GM21381 (cell line): ENCODE results near the gene EEF1B2.
"Not testable (repeated sequence)": the region's sequence is repeated elsewhere in the genome, so short reads cannot be mapped to it uniquely, and the experiment has no call there.

ENCODE experiments used
- ATAC-seq: cut with Tn5 transposase; IDR thresholded peaks from one replicate; pipeline ENCODE4 v1.9.1; 2021; ENCODE audit warnings: mild to moderate bottlenecking, moderate library complexity; ENCODE audit not compliant: unreplicated experiment

Gene EEF1B2

DNA sequence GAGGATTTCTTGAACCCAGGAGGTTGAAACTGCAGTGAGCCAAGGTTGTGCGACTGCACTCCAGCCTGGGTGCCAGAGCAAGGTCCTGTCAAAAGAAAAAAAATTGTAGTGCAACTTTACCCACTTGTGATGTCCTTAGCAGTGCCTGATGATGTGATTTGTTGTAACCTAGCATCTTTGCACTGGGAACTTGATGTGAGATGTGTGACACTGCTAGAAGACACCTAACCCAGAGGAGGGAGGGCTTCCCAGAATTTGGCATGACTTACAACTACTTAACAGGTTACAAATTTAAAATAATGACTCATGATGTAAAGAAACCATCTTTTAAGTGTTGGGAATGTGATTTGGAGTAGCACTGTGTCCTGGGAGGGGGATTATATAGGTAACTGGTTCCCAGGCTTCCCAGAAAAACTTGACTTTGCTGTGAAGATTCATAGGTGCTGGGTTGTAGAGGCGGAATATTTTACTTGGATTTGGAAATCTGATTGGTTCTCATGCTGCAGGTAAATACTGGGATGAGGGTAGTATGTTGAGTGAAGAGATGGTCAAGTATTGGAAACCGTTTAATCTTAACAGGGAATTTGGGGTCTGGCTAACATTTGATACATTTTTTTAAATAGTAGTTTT, 3.7 kb downstream of the EEF1B2 start:
- ATAC-seq, result no peak

DNA sequence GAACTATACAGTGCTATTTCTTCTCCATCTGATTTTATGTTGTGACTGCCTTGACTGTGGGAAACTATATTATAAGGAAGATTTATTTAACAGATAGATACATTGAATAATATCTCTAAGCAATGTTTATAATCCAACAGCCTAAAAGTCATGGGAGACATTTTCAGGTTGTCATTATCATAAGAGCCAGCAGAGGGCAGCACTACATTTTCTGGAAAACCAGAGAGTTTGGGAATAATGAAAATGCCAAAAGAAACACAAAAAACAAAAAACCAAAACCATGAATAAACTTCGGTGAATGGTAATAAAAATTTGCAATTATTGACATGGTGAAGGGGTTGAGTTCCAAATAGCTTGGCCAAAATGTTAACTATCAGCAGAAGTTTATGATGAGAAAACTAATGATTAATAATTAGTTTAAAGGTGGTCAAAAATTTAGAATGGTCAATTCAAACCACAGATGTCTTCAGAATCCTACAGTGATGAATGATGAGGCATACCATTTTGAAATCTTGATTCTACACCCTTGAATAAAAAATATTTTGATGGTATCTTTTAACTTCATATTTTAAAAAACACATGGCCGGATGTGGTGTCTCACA, 4.7 kb downstream of the EEF1B2 start:
- ATAC-seq, result no peak

DNA sequence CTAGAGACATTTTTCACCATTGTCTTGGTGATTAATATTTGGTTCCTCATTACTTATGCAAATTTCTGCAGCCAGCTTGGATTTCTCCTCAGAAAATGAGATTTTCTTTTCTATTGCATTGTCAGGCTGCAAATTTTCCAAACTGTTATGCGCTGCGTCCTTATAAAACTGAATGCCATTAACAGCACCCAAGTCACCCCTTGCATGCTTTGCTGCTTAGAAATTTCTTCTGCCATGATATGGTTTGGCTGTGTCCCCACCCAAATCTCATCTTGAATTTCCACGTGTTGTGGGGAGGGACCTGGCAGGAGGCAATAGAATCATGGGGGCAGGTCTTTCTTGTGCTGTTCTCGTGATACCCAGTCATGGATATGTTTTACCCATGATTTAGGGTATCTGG, 8.5 kb downstream of the EEF1B2 start:
- not testable (repeated sequence) for ATAC-seq

DNA sequence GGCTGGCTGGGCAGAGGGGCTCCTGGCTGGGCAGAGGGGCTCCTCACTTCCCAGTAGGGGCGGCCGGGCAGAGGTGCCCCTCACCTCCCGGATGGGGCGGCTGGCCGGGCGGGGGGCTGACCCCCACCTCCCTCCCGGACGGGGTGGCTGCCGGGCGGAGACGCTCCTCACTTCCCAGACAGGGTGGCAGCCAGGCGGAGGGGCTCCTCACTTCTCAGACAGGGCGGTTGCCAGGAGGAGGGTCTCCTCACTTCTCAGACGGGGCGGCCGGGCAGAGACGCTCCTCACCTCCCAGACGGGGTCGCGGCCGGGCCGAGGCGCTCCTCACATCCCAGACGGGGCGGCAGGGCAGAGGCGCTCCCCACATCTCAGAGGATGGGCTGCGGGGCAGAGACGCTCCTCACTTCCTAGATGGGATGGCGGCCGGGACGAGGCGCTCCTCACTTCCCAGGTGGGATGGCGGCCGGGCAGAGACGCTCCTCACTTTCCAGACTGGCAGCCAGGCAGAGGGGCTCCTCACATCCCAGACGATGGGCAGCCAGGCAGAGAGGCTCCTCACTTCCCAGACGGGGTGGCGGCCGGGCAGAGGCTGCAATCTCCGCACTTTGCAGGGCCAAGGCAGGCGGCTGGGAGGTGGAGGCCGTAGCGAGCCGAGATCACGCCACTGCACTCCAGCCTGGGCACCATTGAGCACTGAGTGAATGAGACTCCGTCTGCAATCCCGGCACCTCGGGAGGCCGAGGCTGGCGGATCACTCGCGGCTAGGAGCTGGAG, 12.1 kb downstream of the EEF1B2 start:
- ATAC-seq, result not testable (repeated sequence)

DNA sequence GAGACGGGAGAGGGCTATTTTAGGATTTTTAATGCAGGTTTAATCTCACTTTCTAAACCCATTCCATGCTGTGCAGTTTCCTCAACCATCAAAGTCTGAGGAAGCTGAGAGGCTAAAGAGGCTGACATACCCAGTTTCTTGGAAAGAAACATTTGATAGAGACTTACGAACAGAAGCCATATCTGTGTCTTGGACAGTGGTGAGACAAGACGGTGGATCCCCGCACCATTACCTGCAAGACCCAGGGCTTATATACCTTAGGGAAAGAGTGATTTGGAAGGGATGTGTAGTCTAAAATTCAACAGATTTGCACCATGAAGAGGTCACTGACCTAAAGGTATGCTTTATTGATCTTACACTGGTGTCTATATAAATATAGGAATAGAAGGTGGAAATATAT, 13.5 kb downstream of the EEF1B2 start:
- no peak for ATAC-seq

DNA sequence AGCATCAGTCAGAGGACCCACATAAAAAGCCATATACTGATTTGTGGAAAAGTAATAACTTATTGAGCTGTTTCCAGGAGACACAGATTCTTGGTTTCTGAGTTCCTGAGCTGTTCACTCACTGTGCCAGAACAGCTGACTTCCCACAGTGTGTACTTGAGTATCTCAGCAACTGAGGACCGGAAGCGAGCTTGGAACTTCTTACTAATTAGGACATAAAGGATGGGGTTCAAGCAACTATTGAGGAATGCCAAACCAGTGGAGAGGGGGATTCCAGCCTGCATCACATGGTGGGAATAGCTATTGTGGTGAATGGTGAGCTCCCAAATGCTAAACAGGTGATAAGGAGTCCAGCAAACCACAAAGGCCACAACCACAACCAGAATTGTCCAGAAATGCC, 16.4 kb downstream of the EEF1B2 start:
- no peak for ATAC-seq

DNA sequence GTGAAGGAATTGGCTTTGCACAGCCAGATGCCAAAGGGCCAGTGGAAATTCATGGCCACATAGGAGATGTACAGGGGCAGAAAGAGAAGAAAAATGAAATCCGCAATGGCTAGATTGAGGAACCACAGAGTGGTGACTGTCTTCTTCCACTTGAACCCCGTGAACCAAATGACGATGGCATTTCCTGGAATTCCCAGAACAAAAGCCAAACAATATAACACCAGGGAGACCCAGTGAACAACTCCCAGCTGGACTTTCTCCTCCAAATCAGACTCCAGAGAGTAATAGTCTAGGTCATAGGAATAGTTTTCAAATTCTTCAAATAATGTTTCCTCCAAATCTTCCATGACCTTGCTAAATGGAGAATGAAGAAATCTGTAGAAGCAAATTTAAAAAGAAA, 17.2 kb downstream of the EEF1B2 start:
- ATAC-seq, result no peak

DNA sequence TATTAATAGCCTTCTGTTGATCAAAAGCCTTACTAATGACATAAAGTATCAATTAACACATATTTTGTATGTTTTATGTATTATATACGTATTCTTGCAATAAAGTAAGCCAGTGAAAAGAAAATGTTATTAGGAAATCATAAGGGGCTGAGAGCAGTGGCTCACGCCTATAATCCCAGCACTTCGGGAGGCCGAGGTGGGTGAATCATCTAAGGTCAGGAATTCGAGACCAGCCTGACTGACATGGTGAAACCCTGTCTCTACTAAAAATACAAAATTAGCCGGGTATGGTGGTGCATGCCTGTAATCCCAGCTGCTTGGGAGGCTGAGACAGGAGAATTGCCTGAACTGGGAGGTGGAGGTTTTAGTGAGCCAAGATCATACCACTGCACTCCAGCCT, 21.8 kb downstream of the EEF1B2 start:
- ATAC-seq, result not testable (repeated sequence)

DNA sequence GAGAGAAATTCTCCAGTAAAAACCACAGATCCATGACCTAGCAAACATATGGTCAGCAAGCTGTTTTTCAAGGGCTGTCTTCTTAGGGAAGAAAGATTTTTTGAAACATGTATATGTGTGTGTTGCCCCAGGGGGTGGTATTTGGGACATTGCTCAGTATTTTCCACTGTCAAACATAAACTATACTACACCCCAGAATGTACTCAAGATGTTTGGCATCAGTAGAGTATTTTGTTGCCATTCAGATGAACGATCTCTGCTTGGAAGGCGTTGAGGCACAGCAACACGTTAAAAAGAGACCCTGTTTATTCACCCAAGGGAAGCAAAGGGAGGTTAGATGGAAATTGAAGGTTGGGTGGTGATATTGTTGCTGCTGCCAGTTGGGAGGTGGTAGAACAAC, 30.0 kb downstream of the EEF1B2 start:
- ATAC-seq, result no peak

DNA sequence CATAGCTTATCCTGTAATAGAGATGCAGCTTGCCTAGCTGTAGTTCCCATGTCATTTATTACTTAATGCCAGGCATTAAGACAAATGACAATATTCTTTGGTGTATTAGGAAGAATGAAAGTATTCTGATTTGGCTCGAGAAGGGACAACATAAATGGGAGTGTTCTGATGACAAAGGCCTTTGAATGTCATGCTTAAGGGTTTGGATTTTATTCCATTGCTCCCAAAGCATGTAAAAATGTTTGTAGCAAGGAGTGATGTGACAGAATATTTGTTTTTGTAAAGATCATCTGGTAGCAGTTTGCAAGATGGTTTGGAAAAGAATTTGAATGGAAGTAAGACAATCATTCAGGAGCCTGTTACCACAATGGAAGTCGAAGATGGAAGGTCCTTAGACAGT, 30.4 kb downstream of the EEF1B2 start:
- ATAC-seq, result no peak

DNA sequence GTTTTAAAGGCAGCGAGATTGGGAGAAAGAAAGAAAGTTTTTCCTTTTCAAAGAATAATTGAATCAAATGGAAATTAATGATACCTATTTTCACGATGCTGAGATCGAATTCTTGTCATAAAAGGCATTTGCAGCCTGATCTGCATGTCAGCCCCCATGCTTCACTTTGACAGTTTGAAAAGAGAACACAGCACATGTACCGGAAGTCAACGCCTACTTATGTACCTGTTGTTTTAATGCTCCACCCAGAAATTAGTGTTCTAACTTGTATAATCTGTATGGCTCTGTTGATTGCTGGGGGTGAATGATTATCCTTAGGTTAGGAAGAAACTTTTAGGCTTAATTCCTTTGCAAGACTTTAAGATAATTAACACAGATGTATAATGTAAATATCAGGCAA, 31.0 kb downstream of the EEF1B2 start:
- ATAC-seq, result no peak

DNA sequence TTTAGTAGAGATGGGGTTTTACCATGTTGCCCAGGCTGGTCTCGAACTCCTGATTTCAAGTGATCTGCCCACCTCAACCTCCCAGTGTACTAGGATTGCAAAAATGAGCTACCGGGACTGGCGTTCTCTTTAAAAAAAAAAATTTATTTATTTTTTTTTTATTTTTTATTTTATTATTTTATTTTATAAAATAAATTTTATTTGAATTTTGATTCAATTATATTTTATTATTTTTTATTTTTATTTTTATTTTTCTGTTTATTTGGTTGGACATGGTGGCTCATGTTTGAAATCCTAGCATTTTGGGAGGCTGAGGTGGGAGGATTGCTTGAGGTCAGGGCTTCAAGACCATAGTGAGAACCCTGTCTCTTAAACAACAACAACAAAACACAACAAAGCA, 32.5 kb downstream of the EEF1B2 start:
- ATAC-seq, result no peak

DNA sequence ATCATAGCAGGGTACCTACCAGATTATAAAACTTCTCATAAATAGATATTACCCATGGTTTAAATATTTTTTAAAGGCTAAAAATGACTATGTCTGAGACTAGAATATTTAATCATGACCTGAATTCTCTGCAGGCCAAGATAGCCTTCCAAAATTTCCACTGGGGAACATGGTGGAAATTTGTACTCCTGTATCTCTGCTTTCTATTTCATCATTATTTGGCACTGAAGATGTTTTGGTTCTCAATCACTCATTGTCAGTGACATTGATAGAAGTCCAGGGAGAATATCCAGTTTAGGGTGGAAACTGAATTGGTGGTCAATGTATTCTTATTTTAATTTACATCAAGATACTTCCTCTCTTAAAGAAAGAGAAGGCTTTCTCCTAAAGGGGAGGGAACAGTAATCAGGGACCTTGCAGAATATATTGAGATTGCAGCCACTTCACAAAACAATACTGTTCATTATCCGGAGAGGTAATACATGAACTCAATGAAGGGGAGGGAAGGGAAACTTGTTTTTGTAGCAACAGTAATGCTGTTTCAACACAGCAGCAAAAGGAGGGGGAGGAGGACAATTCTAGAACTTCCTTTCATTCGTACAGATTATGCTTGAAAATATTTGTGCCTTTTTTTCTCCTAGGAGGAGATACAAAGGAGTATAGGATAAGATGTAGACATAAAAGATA, 34.1 kb downstream of the EEF1B2 start:
- no peak for ATAC-seq

DNA sequence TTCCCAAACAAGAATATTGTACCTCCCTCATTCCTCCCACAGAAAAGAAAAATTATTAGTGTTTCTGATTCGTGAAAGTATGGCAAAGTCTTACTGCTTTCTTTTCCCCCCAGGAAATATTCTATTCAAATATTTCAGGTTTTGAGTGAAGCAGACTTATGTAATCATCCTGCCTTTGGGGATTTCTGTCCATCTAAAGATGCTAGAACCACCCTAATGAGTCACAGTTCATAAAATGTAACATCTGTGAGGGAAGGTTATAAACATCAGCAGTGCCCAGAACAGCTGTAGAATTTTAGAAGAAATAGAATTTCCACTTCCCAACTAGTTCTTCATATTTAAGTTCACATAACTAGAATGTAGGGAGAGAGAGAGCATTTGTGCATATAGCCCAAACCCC, 39.0 kb downstream of the EEF1B2 start:
- no peak for ATAC-seq

DNA sequence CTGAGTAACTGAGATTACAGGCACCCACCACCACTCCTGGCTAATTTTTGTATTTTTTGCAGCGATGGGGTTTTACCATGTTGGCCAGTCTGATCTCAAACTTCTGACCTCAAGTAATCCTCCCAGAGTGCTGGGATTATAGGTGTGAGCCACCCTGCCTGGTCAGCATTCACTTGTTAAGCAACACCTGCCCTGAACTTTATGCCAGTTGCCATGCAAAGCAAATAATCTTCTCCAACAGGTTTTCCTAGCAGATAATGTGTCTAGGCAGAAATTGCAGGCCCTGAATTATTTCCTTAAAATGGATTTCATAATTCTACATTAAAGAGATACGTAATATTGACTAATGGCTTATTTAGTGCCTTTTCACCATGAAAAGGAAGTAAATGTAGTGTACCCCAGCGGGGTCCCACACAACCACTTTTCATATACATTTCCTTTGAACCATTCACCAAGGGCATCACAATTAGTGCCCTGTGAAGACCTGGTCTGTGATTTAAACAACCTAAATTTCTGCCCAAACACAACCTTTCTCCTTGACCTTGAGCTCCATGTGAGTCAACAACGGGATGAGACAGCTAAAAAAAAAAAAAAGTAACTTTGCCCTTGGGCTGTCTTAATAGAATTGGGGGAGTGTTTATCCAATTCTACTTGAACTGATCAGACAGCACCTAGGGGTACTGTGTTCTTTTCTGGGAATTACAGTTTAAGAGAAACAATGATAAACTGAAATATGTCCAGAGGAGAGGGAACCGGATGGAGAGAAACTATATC, 41.6 kb downstream of the EEF1B2 start:
- ATAC-seq, result no peak

DNA sequence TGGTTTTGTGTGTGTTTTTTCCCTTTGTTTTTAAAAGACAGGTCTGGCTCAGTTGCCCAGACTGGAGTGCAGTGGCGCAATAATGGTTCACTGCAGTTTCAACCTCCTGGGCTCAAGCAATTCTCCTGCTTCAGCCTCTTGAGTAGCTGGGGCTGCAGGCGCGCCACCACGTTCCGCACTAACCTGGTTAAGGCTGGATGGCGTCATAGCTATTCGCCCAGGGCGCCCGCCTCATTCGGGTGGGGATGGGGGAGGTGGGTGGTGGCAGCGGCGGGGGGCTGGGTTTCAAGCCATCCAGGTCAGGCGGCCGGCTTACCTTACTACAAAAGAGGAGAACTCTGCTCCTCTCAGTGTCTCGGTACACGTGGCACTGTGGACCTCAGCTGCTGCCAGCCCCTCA, 42.8 kb downstream of the EEF1B2 start:
- ATAC-seq, result no peak

DNA sequence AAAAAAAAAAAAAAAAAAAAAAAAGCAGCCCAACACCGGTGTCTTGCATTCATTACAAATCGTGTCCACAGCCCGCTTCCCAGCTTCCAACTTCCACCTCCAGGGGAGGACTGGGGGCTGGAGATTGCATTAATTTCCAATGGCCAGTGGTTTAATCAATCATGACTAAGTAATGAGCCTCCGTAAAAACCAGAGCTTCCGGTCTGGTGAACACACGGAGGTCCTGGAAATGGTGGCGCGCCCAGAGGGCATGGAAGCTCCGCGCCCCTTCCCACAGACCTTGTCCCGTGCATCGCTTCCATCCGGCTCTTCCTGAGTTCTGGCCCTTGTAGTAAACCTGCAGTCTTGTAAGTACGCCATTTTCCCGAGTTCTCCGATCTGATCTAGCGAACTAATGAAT, 43.6 kb downstream of the EEF1B2 start:
- no peak for ATAC-seq

DNA sequence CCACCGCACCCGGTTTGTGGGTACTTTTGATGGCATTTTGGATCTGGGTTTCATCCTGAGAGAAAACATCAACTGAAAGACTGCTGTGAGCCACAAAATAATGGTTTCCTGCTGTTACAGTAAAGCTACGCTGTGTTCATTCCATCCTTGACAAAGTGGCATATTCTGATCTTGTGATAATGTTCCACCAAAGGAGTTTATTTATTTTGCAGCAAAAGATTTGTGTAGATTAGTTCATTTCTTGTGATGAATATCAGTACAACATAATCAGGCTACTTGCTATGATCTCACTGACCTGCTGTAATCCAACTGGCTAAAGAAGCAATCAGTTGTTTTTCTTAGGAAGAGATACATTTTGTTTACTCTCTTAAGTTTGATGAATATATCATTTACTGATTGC, 45.0 kb downstream of the EEF1B2 start:
- ATAC-seq, result no peak

DNA sequence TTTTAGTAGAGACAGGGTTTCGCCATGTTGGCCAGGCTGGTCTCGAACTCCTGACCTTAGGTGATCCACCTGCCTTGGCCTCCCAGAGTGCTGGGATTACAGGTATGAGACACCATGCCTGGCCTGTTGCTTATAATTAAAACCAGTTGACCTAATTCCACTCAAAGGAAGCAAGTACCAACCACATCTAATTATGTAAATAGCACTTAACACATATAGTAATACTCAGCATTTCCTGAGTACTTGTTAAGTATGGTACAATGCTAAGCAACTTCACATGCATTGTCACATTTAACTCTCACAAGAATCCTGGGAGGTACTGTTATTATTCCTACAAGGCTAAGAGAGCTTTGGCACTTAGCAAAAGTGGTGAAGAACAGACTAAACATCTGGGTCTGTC, 47.6 kb downstream of the EEF1B2 start:
- not testable (repeated sequence) for ATAC-seq

DNA sequence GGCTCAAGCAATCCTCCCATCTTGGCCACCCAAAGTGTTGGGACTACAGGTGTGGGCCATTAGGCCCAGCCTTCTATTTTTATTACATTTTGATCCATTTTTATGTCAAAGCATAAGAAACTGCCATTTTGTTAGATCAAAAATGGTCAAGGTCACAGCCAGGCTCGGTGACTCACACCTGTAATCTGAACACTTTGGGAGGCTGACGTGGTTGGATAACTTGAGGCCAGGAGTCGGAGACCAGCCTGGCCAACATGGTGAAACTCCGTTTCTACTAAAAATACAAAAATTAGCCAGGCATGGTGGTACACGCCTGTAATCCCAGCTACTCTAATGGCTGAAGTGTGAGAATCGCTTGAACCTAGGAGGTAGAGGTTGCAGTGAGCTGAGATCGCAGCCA, 49.2 kb downstream of the EEF1B2 start:
- no peak for ATAC-seq

DNA sequence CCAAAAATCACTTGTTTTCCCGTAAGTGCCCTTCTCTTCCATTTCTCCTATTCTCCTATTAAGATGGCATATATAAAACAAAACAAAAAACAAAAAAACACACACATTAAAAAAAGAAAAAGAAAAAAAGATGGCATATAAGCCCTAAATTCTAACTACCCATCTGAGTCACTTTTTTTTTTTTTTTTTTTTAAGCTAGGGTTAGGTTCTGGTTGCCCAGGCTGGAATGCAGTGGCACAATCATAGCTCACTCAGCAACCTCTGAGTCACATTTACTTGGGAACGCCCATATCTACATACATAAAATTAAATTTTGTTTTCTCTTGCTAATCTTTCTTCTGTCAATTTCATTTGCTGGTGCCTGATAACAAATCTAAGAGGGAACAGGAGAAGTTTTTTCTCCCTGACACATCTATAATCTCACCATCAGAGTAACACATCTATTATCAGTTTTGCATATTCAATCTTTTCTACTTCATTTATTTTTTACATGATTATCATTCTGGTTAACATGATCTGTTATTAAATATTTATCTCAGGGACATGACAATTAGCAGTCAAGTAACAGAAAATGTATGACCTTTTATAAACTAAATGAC, 52.1 kb downstream of the EEF1B2 start:
- ATAC-seq, result no peak
